HG03469 (cell line): ENCODE results near the gene OLFML2B.

Source experiments
- ATAC-seq: cut with Tn5 transposase; IDR thresholded peaks from one replicate; pipeline ENCODE4 v1.9.1; 2021; ENCODE audit warnings: mild to moderate bottlenecking, moderate library complexity, moderate number of reproducible peaks; ENCODE audit not compliant: unreplicated experiment

The OLFML2B gene

GRCh38 chr1:161981735-161982506 lies 41.7 kb downstream of the OLFML2B start:
- ATAC-seq: no peak

GRCh38 chr1:161981126-161981525 lies 42.5 kb downstream of the OLFML2B start:
- no peak for ATAC-seq

- no peak for ATAC-seq
Observed at GRCh38 chr1:161978011-161978790, 45.5 kb downstream of the OLFML2B start.

- no peak for ATAC-seq
Observed at GRCh38 chr1:161973924-161974845, 49.5 kb downstream of the OLFML2B start.

GRCh38 chr1:161972828-161973227 lies 50.8 kb downstream of the OLFML2B start:
- no peak for ATAC-seq

GRCh38 chr1:161970633-161971032 lies 53.0 kb downstream of the OLFML2B start:
- ATAC-seq: no peak

GRCh38 chr1:161970036-161970435 lies 53.6 kb downstream of the OLFML2B start:
- no peak for ATAC-seq

GRCh38 chr1:161966067-161966466 lies 57.6 kb downstream of the OLFML2B start:
- no peak for ATAC-seq

GRCh38 chr1:161962091-161962887 lies 61.4 kb downstream of the OLFML2B start:
- ATAC-seq: peak; percentile 84

- no peak for ATAC-seq
Observed at GRCh38 chr1:161958425-161958824, 65.2 kb downstream of the OLFML2B start.

- ATAC-seq: no peak
Observed at GRCh38 chr1:161956930-161957329, 66.7 kb downstream of the OLFML2B start.

GRCh38 chr1:161956097-161956496 lies 67.6 kb downstream of the OLFML2B start:
- ATAC-seq: no peak

GRCh38 chr1:161955606-161956005 lies 68.1 kb downstream of the OLFML2B start:
- ATAC-seq: no peak

- ATAC-seq: no peak
Observed at GRCh38 chr1:161954466-161954865, 69.2 kb downstream of the OLFML2B start.

GRCh38 chr1:161954050-161954449 lies 69.6 kb downstream of the OLFML2B start:
- no peak for ATAC-seq

GRCh38 chr1:161953256-161953920 lies 70.3 kb downstream of the OLFML2B start:
- ATAC-seq: no peak

GRCh38 chr1:161952607-161953172 lies 71.0 kb downstream of the OLFML2B start:
- ATAC-seq: no peak

- no peak for ATAC-seq
Observed at GRCh38 chr1:161951646-161952045, 72.0 kb downstream of the OLFML2B start.

- no peak for ATAC-seq
Observed at GRCh38 chr1:161950377-161950776, 73.3 kb downstream of the OLFML2B start.
